ENCODE results near the gene DESI1.

Gene DESI1

GRCh38 chr22:41555325-41555982, 65.4 kb downstream of the DESI1 start:
- DNase-seq = no peak

- no peak for DNase-seq
Measured at GRCh38 chr22:41551877-41552582, 68.8 kb downstream of the DESI1 start.

GRCh38 chr22:41550952-41551491, 69.8 kb downstream of the DESI1 start:
- no peak for DNase-seq

DNA sequence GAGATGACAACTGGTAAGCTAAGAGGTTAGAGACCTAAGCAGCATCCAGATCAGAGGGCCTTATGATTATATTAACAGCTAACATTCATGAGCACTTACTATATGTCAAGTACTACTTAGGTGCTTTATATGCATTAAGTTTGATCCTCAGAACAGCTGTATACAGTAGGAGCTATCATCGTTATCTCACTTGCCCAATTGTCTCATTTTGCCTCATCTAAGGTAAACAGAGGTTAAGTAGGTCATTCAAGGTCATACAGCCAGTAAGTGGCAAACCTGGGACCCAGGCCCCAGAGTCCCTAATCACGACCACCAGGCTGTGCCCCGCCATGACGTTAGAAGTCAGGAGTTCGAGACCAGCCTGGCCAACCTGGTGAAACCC, 72.0 kb downstream of the DESI1 start:
- no peak for DNase-seq
